GM18907 (cell line): ENCODE measurements around the gene IL7R.

Experiments used
- ATAC-seq: cut with Tn5 transposase; IDR thresholded peaks from one replicate; pipeline ENCODE4 v1.9.1; 2021; ENCODE audit warnings: mild to moderate bottlenecking, moderate library complexity; ENCODE audit not compliant: unreplicated experiment

Gene IL7R

GRCh38 chr5:35903631-35904203, 47.0 kb downstream of the IL7R start:
- no peak for ATAC-seq

- peak; percentile 64 for ATAC-seq
Observed at GRCh38 chr5:35904443-35905132, 47.9 kb downstream of the IL7R start.

DNA sequence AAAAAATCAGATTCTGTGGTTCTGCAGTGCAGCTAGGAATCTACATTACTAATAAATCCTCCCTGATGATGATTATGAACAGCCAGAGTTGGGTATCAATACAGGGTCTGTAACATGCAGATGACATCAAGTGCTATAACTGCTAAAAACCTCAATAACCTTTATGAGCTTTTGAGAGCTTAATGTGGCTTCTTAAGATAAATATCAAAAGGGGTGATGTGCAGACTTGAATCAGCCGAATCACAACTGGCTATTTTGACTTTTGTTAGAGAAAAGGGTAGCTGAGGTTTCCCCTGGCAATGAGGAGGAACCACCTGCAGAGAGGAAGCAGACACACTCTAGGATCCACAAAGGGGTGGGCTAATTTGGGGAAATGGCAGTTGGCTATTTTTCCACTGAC, 51.5 kb downstream of the IL7R start:
- no peak for ATAC-seq

DNA sequence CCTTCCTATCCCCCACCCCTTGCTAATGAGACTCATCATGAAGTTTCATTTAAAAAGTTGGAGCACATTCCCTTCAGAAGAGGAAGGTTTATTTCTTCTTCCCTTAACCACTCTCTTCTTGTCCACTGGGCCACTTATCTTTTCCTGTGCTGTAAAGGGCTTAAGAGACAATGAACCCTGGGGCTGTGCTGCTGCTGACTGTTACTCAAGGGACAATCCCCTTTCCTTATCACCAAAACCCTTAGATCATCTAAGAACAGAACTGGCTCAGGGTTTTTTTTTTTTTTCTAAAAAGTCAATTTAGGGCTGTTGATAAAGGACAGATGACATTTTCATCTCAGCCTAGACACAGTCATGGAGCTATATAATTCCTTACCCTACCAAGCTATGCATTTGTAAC, 52.1 kb downstream of the IL7R start:
- ATAC-seq, result no peak

GRCh38 chr5:35919191-35919590, 62.5 kb downstream of the IL7R start:
- no peak for ATAC-seq

- no peak for ATAC-seq
Observed at GRCh38 chr5:35920890-35921289, 64.2 kb downstream of the IL7R start.

DNA sequence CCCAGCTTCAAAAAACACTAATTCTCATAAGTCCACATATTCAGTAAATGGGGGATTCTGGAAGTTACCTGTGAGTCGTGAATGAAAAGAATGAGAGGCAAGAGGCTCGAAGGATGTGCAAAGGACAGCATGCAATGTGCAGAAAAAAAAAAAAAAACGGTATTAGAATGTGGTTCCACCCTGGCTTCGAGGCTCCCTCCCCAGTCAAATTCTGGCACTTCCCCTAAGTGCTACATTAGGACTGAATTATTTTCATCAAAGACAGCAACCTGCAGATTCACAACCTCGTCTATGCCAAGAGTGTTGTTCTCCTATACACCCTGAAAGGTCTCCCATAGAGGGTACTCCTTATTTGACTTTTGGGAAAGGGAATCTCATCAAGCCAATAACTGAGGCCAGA, 65.2 kb downstream of the IL7R start:
- no peak for ATAC-seq

DNA sequence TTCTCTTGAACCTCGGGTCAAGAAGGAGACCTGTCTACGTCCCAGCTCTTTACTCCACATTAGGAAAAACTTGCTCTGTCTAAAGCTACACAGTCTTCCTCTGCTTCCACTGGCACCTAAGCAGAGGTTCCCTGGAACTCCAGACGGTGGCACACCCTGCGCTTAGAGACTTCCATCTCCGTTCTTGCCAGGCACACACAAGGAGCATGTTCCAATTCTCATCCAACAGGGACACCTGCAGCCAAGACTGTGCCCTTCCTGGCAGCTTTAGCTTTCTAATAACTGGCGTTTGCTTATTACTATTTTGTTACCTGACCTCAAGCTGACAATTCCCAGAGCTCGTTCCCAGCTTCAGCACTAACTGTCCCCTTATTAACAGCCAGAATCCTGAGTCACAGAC, 65.8 kb downstream of the IL7R start:
- ATAC-seq, result no peak

DNA sequence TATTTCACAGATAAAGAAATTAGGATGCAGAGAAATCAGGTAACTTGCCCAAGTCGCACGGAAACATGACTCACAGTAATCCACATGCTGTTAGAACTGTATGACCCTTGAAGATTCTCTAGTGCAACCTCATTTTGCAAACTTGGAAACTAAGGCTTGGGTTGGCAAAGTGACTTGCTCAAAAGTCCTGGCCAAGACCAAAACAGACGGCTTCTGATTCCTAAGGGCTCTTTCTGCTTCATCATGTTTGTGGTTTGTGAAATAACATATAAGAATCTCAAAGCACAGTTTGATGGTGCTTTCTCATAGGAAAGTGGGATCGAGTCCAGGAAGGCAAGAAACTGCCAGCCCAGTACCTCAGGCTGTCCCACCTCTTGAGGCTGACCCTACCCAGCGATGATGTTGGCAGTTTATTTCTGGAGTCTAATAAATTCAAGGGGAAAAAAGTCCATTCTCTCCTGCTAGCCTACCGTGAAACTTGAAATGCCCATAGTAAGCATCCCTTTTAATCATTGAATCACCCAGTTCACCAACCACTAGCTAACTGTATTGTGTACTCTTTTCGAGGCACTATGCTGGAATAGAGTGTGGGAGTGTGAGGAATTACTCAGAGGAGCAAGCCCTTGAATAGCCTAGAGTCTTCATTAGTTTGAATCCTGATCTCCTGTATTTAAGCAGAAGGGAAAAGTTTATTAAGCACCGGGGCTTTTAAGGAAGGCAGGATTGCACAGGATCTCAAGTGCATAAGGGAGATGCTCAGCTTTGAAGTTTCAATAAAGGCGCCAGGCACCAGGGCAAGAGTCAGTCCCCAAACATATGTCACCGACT, 67.6 kb downstream of the IL7R start:
- ATAC-seq, result no peak

- peak; percentile 85 for ATAC-seq
Observed at GRCh38 chr5:35924950-35925722, 68.4 kb downstream of the IL7R start.

GRCh38 chr5:35926389-35927051, 69.8 kb downstream of the IL7R start:
- peak; percentile 78 for ATAC-seq
